Panc1 (cell line): ENCODE data around the gene TTC28. TPM values are rescaled to one million over a fixed set of nuclear protein-coding genes. Genes with fewer than 3 reads are reported as not detected.

Source experiments
- ATAC-seq: fragments of 200-7000 bp; cut with Tn5 transposase; 2 replicates; pipeline ENCODE4 v1.9.1; 2020; ENCODE audit warnings: mild to moderate bottlenecking, moderate library complexity
- BruUV-seq: library from RNA; stranded (reverse); fragments of 400-500 nt; replicated peaks from 2 replicates; lab custom pipeline; 2021; lab: Mats Ljungman, UMichigan
- CTCF ChIA-PET: fragments of 300-600 bp; sonication (Branson Sonifier 250); formaldehyde crosslinking; loops from one replicate; lab custom pipeline; 2022; ENCODE audit warnings: antibody characterized with exemption; lab: Charles Lee
- POLR2A ChIA-PET: fragments of 300-600 bp; sonication (Branson Sonifier 250); formaldehyde crosslinking; loops from one replicate; lab custom pipeline; 2022; ENCODE audit warnings: antibody characterized with exemption; lab: Charles Lee
- DNase-seq: peaks from one replicate; pipeline ENCODE4 v3.0.0-alpha.2; 2010; ENCODE audit warnings: low read depth, low spot score
- H3K27ac ChIP-seq: 2 replicates; pipeline ENCODE4 v1.5.1; 2011; ENCODE audit warnings: mild to moderate bottlenecking, low read length, inconsistent platforms
- H3K27me3 ChIP-seq: fragments of 200-500 bp; sonication (Bioruptor generic); 2 replicates; pipeline ENCODE4 v1.6.0; 2014; ENCODE audit warnings: low read length, inconsistent platforms; ENCODE audit not compliant: control insufficient read depth, insufficient read depth
- H3K36me3 ChIP-seq: fragments of 200-500 bp; sonication (Bioruptor generic); 2 replicates; pipeline ENCODE4 v1.5.1; 2014; ENCODE audit warnings: inconsistent platforms, mild to moderate bottlenecking, low read length, moderate library complexity; ENCODE audit not compliant: control insufficient read depth, insufficient read depth
- H3K4me1 ChIP-seq: 2 replicates; pipeline ENCODE4 v1.5.1; 2011; ENCODE audit warnings: inconsistent platforms, mild to moderate bottlenecking, low read length, moderate library complexity; ENCODE audit not compliant: control insufficient read depth, insufficient read depth
- H3K4me3 ChIP-seq, 2 experiments: 2 replicates each; pipeline ENCODE4 v1.5.1; 2011 to 2012; ENCODE audit warnings: low read depth in 2 of 2, low read length in 2 of 2, mild to moderate bottlenecking in 2 of 2, inconsistent platforms in 1 of 2, moderate library complexity in 1 of 2
- H3K9me3 ChIP-seq: fragments of 200-500 bp; sonication (Bioruptor generic); 2 replicates; pipeline ENCODE4 v1.5.1; 2014; ENCODE audit warnings: low read depth, mild to moderate bottlenecking, inconsistent platforms, low read length, moderate library complexity; ENCODE audit not compliant: control insufficient read depth, insufficient read depth
- POLR2AphosphoS5 ChIP-seq: IDR thresholded peaks from 2 replicates; pipeline ENCODE4 v1.6.1; 2012; ENCODE audit warnings: mild to moderate bottlenecking, low read depth, low read length, moderate library complexity
- SIN3A ChIP-seq: IDR thresholded peaks from 2 replicates; pipeline ENCODE4 v1.6.1; 2012; ENCODE audit warnings: low read depth, mild to moderate bottlenecking, low read length, moderate library complexity, borderline replicate concordance; ENCODE audit not compliant: insufficient read depth
- TCF7L2 ChIP-seq: IDR thresholded peaks from 2 replicates; pipeline ENCODE4 v1.6.1; 2011; ENCODE audit warnings: mild to moderate bottlenecking, low read depth, low read length, inconsistent platforms
- in situ Hi-C: cut with HindIII; loops from 2 replicates; pipeline ENCODE4 v1.10.0; 2016; ENCODE audit warnings: low sequenced_read_pairs, low pct_unique_long_range_greater_than_20kb
- intact Hi-C: fragments of 100-400 bp; cut with micrococcal nuclease; formaldehyde crosslinking; loops from one replicate; pipeline ENCODE4 v1.10.0; 2022; ENCODE audit not compliant: unreplicated experiment
- total RNA-seq: library from RNA; stranded (reverse); gene quantifications from one replicate; pipeline ENCODE4 v1.2.1, GENCODE V29; 2021; ENCODE audit not compliant: unreplicated experiment
- TF ChIP-seq, protein P1 (sequence below): fragments of 450-650 bp; IDR thresholded peaks from 2 replicates; pipeline ENCODE4 v1.5.1; 2017; ENCODE audit warnings: mild to moderate bottlenecking
- TF ChIP-seq, protein P2 (sequence below), 2 experiments: IDR thresholded peaks; 2 replicates each; pipeline ENCODE4 v1.6.1; 2011 to 2012; ENCODE audit warnings: low read depth in 2 of 2, control low read depth in 1 of 2, low read length in 1 of 2, mild to moderate bottlenecking in 1 of 2, moderate library complexity in 1 of 2; ENCODE audit not compliant: insufficient read depth in 1 of 2

Gene TTC28
- total RNA-seq, 1 experiment from 2014 or later: 24.8 TPM

- ChIA-PET POLR2A (no interaction called here), CTCF (no interaction called here)
- Histone ChIP-seq H3K4me1 (no peaks in the 10 kb centered on the region), H3K4me3 (no peak overlapping the region), H3K27ac (no peak overlapping the region), H3K9me3 (no peaks in the 10 kb centered on the region), H3K36me3 (no peaks in the 10 kb centered on the region), H3K27me3 (no peaks in the 10 kb centered on the region)
- intact Hi-C loops (no loop called here), in situ Hi-C loops (no loop called here)
- ATAC-seq (no peak), DNase-seq (no peak)
- BruUV-seq: no TSS peak
- TF ChIP-seq, protein P1, sequence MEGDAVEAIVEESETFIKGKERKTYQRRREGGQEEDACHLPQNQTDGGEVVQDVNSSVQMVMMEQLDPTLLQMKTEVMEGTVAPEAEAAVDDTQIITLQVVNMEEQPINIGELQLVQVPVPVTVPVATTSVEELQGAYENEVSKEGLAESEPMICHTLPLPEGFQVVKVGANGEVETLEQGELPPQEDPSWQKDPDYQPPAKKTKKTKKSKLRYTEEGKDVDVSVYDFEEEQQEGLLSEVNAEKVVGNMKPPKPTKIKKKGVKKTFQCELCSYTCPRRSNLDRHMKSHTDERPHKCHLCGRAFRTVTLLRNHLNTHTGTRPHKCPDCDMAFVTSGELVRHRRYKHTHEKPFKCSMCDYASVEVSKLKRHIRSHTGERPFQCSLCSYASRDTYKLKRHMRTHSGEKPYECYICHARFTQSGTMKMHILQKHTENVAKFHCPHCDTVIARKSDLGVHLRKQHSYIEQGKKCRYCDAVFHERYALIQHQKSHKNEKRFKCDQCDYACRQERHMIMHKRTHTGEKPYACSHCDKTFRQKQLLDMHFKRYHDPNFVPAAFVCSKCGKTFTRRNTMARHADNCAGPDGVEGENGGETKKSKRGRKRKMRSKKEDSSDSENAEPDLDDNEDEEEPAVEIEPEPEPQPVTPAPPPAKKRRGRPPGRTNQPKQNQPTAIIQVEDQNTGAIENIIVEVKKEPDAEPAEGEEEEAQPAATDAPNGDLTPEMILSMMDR: no peak
- TF ChIP-seq SIN3A (no peak), TCF7L2 (no peak), POLR2AphosphoS5 (no peak)
- TF ChIP-seq, protein P2, sequence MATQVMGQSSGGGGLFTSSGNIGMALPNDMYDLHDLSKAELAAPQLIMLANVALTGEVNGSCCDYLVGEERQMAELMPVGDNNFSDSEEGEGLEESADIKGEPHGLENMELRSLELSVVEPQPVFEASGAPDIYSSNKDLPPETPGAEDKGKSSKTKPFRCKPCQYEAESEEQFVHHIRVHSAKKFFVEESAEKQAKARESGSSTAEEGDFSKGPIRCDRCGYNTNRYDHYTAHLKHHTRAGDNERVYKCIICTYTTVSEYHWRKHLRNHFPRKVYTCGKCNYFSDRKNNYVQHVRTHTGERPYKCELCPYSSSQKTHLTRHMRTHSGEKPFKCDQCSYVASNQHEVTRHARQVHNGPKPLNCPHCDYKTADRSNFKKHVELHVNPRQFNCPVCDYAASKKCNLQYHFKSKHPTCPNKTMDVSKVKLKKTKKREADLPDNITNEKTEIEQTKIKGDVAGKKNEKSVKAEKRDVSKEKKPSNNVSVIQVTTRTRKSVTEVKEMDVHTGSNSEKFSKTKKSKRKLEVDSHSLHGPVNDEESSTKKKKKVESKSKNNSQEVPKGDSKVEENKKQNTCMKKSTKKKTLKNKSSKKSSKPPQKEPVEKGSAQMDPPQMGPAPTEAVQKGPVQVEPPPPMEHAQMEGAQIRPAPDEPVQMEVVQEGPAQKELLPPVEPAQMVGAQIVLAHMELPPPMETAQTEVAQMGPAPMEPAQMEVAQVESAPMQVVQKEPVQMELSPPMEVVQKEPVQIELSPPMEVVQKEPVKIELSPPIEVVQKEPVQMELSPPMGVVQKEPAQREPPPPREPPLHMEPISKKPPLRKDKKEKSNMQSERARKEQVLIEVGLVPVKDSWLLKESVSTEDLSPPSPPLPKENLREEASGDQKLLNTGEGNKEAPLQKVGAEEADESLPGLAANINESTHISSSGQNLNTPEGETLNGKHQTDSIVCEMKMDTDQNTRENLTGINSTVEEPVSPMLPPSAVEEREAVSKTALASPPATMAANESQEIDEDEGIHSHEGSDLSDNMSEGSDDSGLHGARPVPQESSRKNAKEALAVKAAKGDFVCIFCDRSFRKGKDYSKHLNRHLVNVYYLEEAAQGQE (IDR thresholded peaks at IDR 0.05; ENCODE audit: insufficient read depth in 1 of 2, low read depth in 2 of 2, low read length in 1 of 2): no peak
Observed at GRCh38 chr22:28348613-28349609, 330.7 kb downstream of the TTC28 start.

DNA sequence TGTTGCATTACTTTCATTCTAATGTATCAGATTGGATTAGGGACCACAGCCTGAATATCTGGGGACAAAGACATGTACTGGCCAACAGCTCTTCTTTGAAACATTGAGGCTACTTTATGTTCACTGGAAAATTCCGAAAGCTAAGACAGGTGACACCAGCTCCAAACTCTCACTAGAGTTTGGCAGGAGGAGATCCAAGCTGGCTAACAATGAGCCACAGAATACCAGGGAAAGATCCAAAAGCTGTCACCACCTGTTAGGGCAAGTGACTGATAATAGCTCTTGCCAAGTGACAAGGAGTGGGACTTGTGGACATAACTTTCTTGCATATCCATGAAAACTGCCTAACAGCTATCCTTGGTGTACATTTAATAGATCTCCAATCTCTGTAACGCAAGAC is 333.3 kb downstream of the TTC28 start:
- TF ChIP-seq, protein P1: no peak
- TF ChIP-seq POLR2AphosphoS5: no peak
- TF ChIP-seq, protein P2 (IDR thresholded peaks at IDR 0.05; ENCODE audit: insufficient read depth in 1 of 2, low read depth in 2 of 2, low read length in 1 of 2): no peak
- no peak for TF ChIP-seq SIN3A
- no peak for TF ChIP-seq TCF7L2
- H3K27ac ChIP-seq: no peak overlapping the region
- H3K36me3 ChIP-seq: no peaks in the 10 kb centered on the region
- in situ Hi-C loops (no loop called here), intact Hi-C loops (no loop called here)
- DNase-seq: no peak
- CTCF ChIA-PET: no interaction called here
- POLR2A ChIA-PET: no interaction called here
- no TSS peak for BruUV-seq
- H3K4me3 ChIP-seq: no peak overlapping the region
- ATAC-seq: no peak
- no peaks in the 10 kb centered on the region for H3K9me3 ChIP-seq
- no peaks in the 10 kb centered on the region for H3K4me1 ChIP-seq
- no peaks in the 10 kb centered on the region for H3K27me3 ChIP-seq
